K562 (cell line): ENCODE measurements around the gene MRPL55. TPM values are rescaled to one million over a fixed set of nuclear protein-coding genes. Genes with fewer than 3 reads are reported as not detected.

ENCODE experiments used
- ATF1 ChIP-seq, 2 experiments: fragments of 450-650 bp in 1 of 2; IDR thresholded peaks; 2 replicates each; pipeline ENCODE4 v1.6.1; 2016; ENCODE audit warnings: missing compliant biosample characterization in 1 of 2, missing genetic modification characterization in 1 of 2
- BRD4 ChIP-seq: fragments of 200-600 bp; sonication (generic); IDR thresholded peaks from 2 replicates; pipeline ENCODE4 v1.6.1; 2017; ENCODE audit warnings: inconsistent platforms
- CBFA2T3 ChIP-seq: fragments of 450-650 bp; IDR thresholded peaks from 2 replicates; pipeline ENCODE4 v1.6.1; 2017
- CREB1 ChIP-seq, 2 experiments: sonication (generic) in 1 of 2; formaldehyde crosslinking in 1 of 2; IDR thresholded peaks; 2 replicates each; pipeline versions ENCODE4 v1.6.1 to v1.8.0; 2012 to 2022; ENCODE audit warnings: inconsistent platforms in 1 of 2, mild to moderate bottlenecking in 1 of 2, missing genetic modification reagents in 1 of 2, moderate library complexity in 1 of 2
- FOXA3 ChIP-seq, 2 experiments: fragments of 450-650 bp in 1 of 2; sonication (generic) in 1 of 2; formaldehyde crosslinking; IDR thresholded peaks in 1 of 2; conservative IDR thresholded peaks in 1 of 2; 2 replicates each; pipeline versions ENCODE4 v1.4.0 to v1.8.0; 2020 to 2022; ENCODE audit warnings: mild to moderate bottlenecking in 2 of 2, missing genetic modification reagents in 1 of 2
- GABPA ChIP-seq: fragments of 200-800 bp; sonication (Bioruptor generic); conservative IDR thresholded peaks from 2 replicates; pipeline ENCODE4 v1.6.1; 2016; ENCODE audit warnings: low read depth, missing genetic modification characterization, missing compliant biosample characterization
- HMG20A ChIP-seq: fragments of 450-650 bp; formaldehyde crosslinking; conservative IDR thresholded peaks from 2 replicates; pipeline ENCODE4 v1.4.0; 2020; ENCODE audit warnings: mild to moderate bottlenecking, mixed read lengths
- L3MBTL2 ChIP-seq: fragments of 450-650 bp; IDR thresholded peaks from 2 replicates; pipeline ENCODE4 v1.6.1; 2016; ENCODE audit warnings: mild to moderate bottlenecking, moderate library complexity
- MNT ChIP-seq, 2 experiments: fragments of 450-650 bp; conservative IDR thresholded peaks; 2 replicates each; pipeline ENCODE4 v1.6.1; 2017; ENCODE audit warnings: mild to moderate bottlenecking in 2 of 2, moderate library complexity in 2 of 2
- MXI1 ChIP-seq: IDR thresholded peaks from 2 replicates; pipeline ENCODE4 v1.6.1; 2011; ENCODE audit warnings: low read depth, mild to moderate bottlenecking, improper control_type of control experiment, low read length
- SP2 ChIP-seq: IDR thresholded peaks from 2 replicates; pipeline ENCODE4 v1.6.1; 2011; ENCODE audit warnings: mild to moderate bottlenecking, low read depth, low read length, moderate library complexity; ENCODE audit not compliant: poor library complexity, severe bottlenecking; ENCODE audit errors: extremely low read depth
- SREBF1 ChIP-seq: fragments of 150-350 bp; IDR thresholded peaks from 2 replicates; pipeline ENCODE4 v1.6.1; 2014; ENCODE audit warnings: antibody characterized with exemption, low read depth, low read length, borderline replicate concordance
- XRCC4 ChIP-seq: IDR thresholded peaks from one replicate; pipeline ENCODE4 v1.6.1; 2011; ENCODE audit not compliant: insufficient read depth, insufficient read length; ENCODE audit errors: extremely low read depth
- XRCC5 ChIP-seq: fragments of 200-400 bp; formaldehyde crosslinking; IDR thresholded peaks from 2 replicates; pipeline ENCODE4 v1.6.1; 2017; ENCODE audit warnings: low read depth, mild to moderate bottlenecking, low read length
- ZMIZ1 ChIP-seq, 2 experiments: fragments of 150-350 bp in 1 of 2; IDR thresholded peaks; 2 replicates each; pipeline ENCODE4 v1.6.1; 2012 to 2016; ENCODE audit warnings: low read depth in 2 of 2, low read length in 2 of 2, mild to moderate bottlenecking in 1 of 2, moderate library complexity in 1 of 2
- ZNF140 ChIP-seq: fragments of 250-450 bp; sonication (Bioruptor Pico); IDR thresholded peaks from 2 replicates; pipeline ENCODE4 v1.8.0; 2021; ENCODE audit warnings: moderate library complexity, mild to moderate bottlenecking, inconsistent platforms
- ZNF592 ChIP-seq: fragments of 450-650 bp; IDR thresholded peaks from 2 replicates; pipeline ENCODE4 v1.6.1; 2017; ENCODE audit warnings: antibody characterized with exemption, mild to moderate bottlenecking
- polyA plus RNA-seq, 8 experiments: library from polyadenylated mRNA; depleted of rRNA in 4 of 8; stranded (reverse) in 5 of 8; unstranded in 3 of 8; fragments of >200 nt; fragmentation: Nextera tagmentation in 2 of 8; fragmentation: Illumina TruSeq in 1 of 8; extraction: Ambion mirVana in 2 of 8; extraction: Trizol in 1 of 8; gene quantifications; 2 replicates each; pipeline versions ENCODE4 v1.2.1 to v1.2.3, GENCODE V29; 2011 to 2014; ENCODE audit warnings: inconsistent platforms in 1 of 8, missing spikeins in 1 of 8
- total RNA-seq, 7 experiments: library from RNA; depleted of rRNA in 6 of 7; stranded (reverse); fragments of >200 nt in 6 of 7; fragmentation: Illumina TruSeq in 2 of 7; extraction: Trizol in 2 of 7; gene quantifications; 2 replicates each; pipeline versions ENCODE4 v1.2.1 to v1.2.3, GENCODE V29; 2011 to 2021; ENCODE audit warnings: low replicate concordance in 1 of 7

Gene MRPL55
- total and polyA plus RNA-seq, 9 of the 15 experiments (the other 6 are each of a cell fraction or from before 2014, with no cell fraction given), result 34.9 to 228 (median 81.0) TPM

DNA sequence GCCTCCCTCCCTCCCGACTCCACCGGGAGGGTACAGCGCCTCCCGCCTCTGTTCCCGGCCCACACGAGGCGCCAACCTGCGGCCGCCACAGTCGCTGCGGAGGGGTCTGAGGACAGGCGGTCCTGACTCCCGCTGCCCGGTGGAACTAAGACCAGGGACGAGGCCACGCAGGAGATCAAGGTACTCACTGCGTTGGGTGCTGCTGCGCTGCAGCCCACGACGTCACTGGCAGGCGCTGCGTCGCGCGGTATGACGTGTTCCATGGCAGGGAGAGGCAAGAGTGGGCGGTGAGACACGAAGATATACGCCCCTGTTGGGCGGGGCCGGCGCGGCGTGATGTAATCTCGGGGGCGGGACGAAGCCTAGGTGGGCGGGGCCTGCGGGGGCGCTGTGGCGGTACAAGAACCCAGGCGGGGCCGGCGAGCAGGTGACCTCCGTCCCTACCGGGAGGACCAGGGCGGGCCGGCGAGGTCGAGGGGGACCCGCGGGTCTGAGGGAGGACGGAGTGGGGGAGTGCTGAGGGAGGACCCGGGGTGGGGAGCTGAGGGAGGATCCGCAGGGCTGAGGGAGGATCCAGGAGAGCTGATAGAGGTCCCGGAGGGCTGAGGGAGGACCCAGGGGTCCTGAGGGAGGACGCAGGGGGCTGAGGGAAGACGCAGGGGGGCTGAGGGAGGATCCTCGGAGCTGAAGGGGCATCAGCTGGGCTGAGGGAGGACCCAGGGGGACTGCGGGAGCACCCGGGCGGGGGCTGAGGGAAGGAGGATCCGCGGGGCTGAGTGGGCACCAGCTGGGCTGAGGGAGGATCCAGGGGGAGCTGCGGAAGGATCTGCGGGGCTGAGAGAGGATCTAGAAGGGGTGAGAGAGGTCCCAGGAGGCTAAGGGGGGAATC is at the start of gene MRPL55 (continued):
- TF ChIP-seq ZNF592, result no peak
- TF ChIP-seq SP2, result peak; percentile 7
- no peak for TF ChIP-seq XRCC5
- peak in 1 of 2 experiments; percentile 38; a peak in 1 of 4 replicates for TF ChIP-seq FOXA3 (CRISPR knock-in tag; conservative IDR thresholded peaks at IDR 0.05 in 1 of 2, IDR thresholded peaks at IDR 0.05 in 1 of 2)
- TF ChIP-seq ATF1 (CRISPR knock-in tag; IDR thresholded peaks at IDR 0.05), result peak; percentile 100
- TF ChIP-seq ATF1 (tag; IDR thresholded peaks at IDR 0.05), result peak; percentile 100
- TF ChIP-seq CBFA2T3, result 0 out of 2 replicates have a peak, but pooled peaks have one; percentile 15
- TF ChIP-seq GABPA (tag), result no peak
- TF ChIP-seq HMG20A (CRISPR knock-in tag), result no peak
- TF ChIP-seq ZMIZ1 (IDR thresholded peaks at IDR 0.05; ENCODE audit: low read depth in 2 of 2, low read length in 2 of 2), result no peak
- TF ChIP-seq ZNF140 (CRISPR knock-in tag), result no peak
- no peak for TF ChIP-seq BRD4
- no peak for TF ChIP-seq XRCC4
- TF ChIP-seq L3MBTL2, result no peak
- TF ChIP-seq MNT (conservative IDR thresholded peaks at IDR 0.05), result peak; percentile 82 to 92
- TF ChIP-seq MXI1, result peak; percentile 73; the same call in 1 of the 2 replicates
- no peak for TF ChIP-seq SREBF1
- peak; percentile 100 for TF ChIP-seq CREB1 (IDR thresholded peaks at IDR 0.05)
- TF ChIP-seq CREB1 (CRISPR knock-in tag; IDR thresholded peaks at IDR 0.05), result peak; percentile 100
